NCI-H774 (cell line): ENCODE measurements around the gene TWIST2.

Experiments
- DNase-seq: peaks from one replicate; lab custom pipeline; 2025; lab: John Stamatoyannopoulos, UW

TWIST2 gene

GRCh38 chr2:238905224-238905623, 57.3 kb downstream of the TWIST2 start:
- no peak for DNase-seq

- DNase-seq: no peak
Observed at GRCh38 chr2:238905644-238906043, 57.8 kb downstream of the TWIST2 start.

GRCh38 chr2:238906254-238906935, 58.5 kb downstream of the TWIST2 start:
- DNase-seq: no peak

- no peak for DNase-seq
Observed at GRCh38 chr2:238906936-238907716, 59.2 kb downstream of the TWIST2 start.

- DNase-seq: no peak
Observed at GRCh38 chr2:238907717-238908173, 59.9 kb downstream of the TWIST2 start.

GRCh38 chr2:238908960-238909951, 61.4 kb downstream of the TWIST2 start:
- no peak for DNase-seq

- peak; percentile 85 for DNase-seq
Observed at GRCh38 chr2:238910751-238911351, 63.0 kb downstream of the TWIST2 start.

GRCh38 chr2:238911376-238912227, 63.7 kb downstream of the TWIST2 start:
- no peak for DNase-seq

GRCh38 chr2:238912228-238912915, 64.5 kb downstream of the TWIST2 start:
- no peak for DNase-seq

- DNase-seq: no peak
Observed at GRCh38 chr2:238912916-238913875, 65.3 kb downstream of the TWIST2 start.

- DNase-seq: no peak
Observed at GRCh38 chr2:238913931-238914647, 66.2 kb downstream of the TWIST2 start.

- DNase-seq: no peak
Observed at GRCh38 chr2:238914648-238915015, 66.7 kb downstream of the TWIST2 start.

GRCh38 chr2:238915196-238915595, 67.3 kb downstream of the TWIST2 start:
- DNase-seq: no peak

GRCh38 chr2:238915596-238915995, 67.7 kb downstream of the TWIST2 start:
- no peak for DNase-seq

GRCh38 chr2:238916176-238916874, 68.4 kb downstream of the TWIST2 start:
- no peak for DNase-seq

GRCh38 chr2:238916875-238917590, 69.1 kb downstream of the TWIST2 start:
- DNase-seq: no peak

- no peak for DNase-seq
Observed at GRCh38 chr2:238919307-238919706, 71.4 kb downstream of the TWIST2 start.
